K562 (cell line): Measurements from ENCODE around the gene ZCRB1. TPM values are rescaled to one million over a fixed set of nuclear protein-coding genes. Genes with fewer than 3 reads are reported as not detected.

Experiments
- ATAC-seq: fragments of 200-7000 bp; cut with Tn5 transposase; 3 replicates; pipeline ENCODE4 v1.9.1; 2020; ENCODE audit warnings: moderate library complexity
- BruUV-seq: library from RNA; stranded (reverse); fragments of 400-500 nt; replicated peaks from 2 replicates; lab custom pipeline; 2021; lab: Mats Ljungman, UMichigan
- CTCF ChIA-PET: fragments of 300-600 bp; formaldehyde crosslinking; extraction: SDS; loops from one replicate; lab custom pipeline; 2021; ENCODE audit warnings: low intra/inter-chr PET ratio; lab: Yijun Ruan, JAX
- POLR2A ChIA-PET: fragments of 300-600, 350-650 bp; sonication (Branson Sonifier 250); formaldehyde crosslinking; extraction: SDS; loops from one replicate; lab custom pipeline; 2021; ENCODE audit warnings: antibody characterized with exemption, inconsistent platforms; lab: Yijun Ruan, JAX
- DNase-seq, 4 experiments: peaks; one replicate each; pipeline versions ENCODE4 v3.0.0 to v3.0.0-alpha.2; 2011 to 2018; ENCODE audit warnings: low spot score in 3 of 4, mixed read lengths in 3 of 4; ENCODE audit errors: extremely low read depth in 1 of 4
- FAIRE-seq: peaks from 2 replicates; lab custom pipeline; 2011; peaks lifted over from hg19 to GRCh38; lab: Jason Lieb, UNC
- H2AFZ ChIP-seq: 2 replicates; pipeline ENCODE4 v1.6.0; 2011; ENCODE audit warnings: low read depth, low read length, control low read depth, inconsistent platforms
- H3K27ac ChIP-seq: fragments of 200-600 bp; 3 replicates; pipeline ENCODE4 v1.8.0; 2011; ENCODE audit warnings: low read depth, mild to moderate bottlenecking, control low read depth, inconsistent platforms, low read length, moderate library complexity, mixed read lengths; ENCODE audit errors: extremely low read depth
- H3K27me3 ChIP-seq, 2 experiments: fragments of 300-600 bp in 1 of 2; 2 replicates in 1 of 2; 3 replicates in 1 of 2; pipeline versions ENCODE4 v1.6.0 to v1.8.0; 2011; ENCODE audit warnings: inconsistent platforms in 2 of 2, low read length in 2 of 2, mild to moderate bottlenecking in 1 of 2, mixed read lengths in 1 of 2, moderate library complexity in 1 of 2; ENCODE audit not compliant: control insufficient read depth in 2 of 2, insufficient read depth in 2 of 2
- H3K36me3 ChIP-seq: fragments of 300-600 bp; 3 replicates; pipeline ENCODE4 v1.8.0; 2011; ENCODE audit warnings: mild to moderate bottlenecking, low read length, inconsistent platforms; ENCODE audit not compliant: control insufficient read depth, insufficient read depth
- H3K4me1 ChIP-seq, 2 experiments: fragments of 200-600 bp in 1 of 2; replicated peaks in 1 of 2; 2 replicates in 1 of 2; 3 replicates in 1 of 2; pipeline versions ENCODE4 v1.5.1 to v1.8.0; 2011; ENCODE audit warnings: inconsistent platforms in 2 of 2, low read length in 2 of 2, mild to moderate bottlenecking in 1 of 2, mixed read lengths in 1 of 2, moderate library complexity in 1 of 2; ENCODE audit not compliant: control insufficient read depth in 2 of 2, insufficient read depth in 2 of 2
- H3K4me2 ChIP-seq: 2 replicates; pipeline ENCODE4 v1.6.1; 2011; ENCODE audit warnings: low read length, control low read depth, inconsistent platforms, mixed read lengths; ENCODE audit not compliant: insufficient read depth
- H3K4me3 ChIP-seq: fragments of 200-600 bp; sonication (generic), shearing (Covaris generic); 2 replicates; pipeline ENCODE4 v1.5.1; 2016; ENCODE audit warnings: control low read depth, inconsistent platforms
- H3K79me2 ChIP-seq: fragments of 200-600 bp; 3 replicates; pipeline ENCODE4 v1.8.0; 2011; ENCODE audit warnings: low read length, inconsistent platforms; ENCODE audit not compliant: control insufficient read depth, insufficient read depth
- H3K9ac ChIP-seq, 2 experiments: 2 replicates each; pipeline versions ENCODE4 v1.6.0 to v1.6.1; 2011; ENCODE audit warnings: low read depth in 2 of 2, low read length in 2 of 2, control low read depth in 1 of 2, inconsistent platforms in 1 of 2, mild to moderate bottlenecking in 1 of 2, mixed read lengths in 1 of 2; ENCODE audit not compliant: insufficient read depth in 1 of 2
- H3K9me1 ChIP-seq: one replicate; pipeline ENCODE4 v1.6.0; 2011; ENCODE audit warnings: inconsistent platforms, mild to moderate bottlenecking, low read length, moderate library complexity; ENCODE audit not compliant: control insufficient read depth, insufficient read depth
- H3K9me3 ChIP-seq: replicated peaks from 2 replicates; pipeline ENCODE4 v1.5.1; 2011; ENCODE audit warnings: low read depth, low read length, inconsistent platforms; ENCODE audit not compliant: control insufficient read depth, insufficient read depth
- H4K20me1 ChIP-seq: replicated peaks from 2 replicates; pipeline ENCODE4 v1.6.1; 2011; ENCODE audit warnings: low read length, inconsistent platforms, mixed read lengths; ENCODE audit not compliant: control insufficient read depth, insufficient read depth
- EGR1 ChIP-seq: fragments of 450-650 bp; conservative IDR thresholded peaks from 2 replicates; pipeline ENCODE4 v1.6.1; 2017; ENCODE audit warnings: mild to moderate bottlenecking
- ZNF41 ChIP-seq: fragments of 250-450 bp; sonication (Bioruptor Pico); conservative IDR thresholded peaks from 2 replicates; pipeline ENCODE4 v1.4.0; 2020; ENCODE audit warnings: mild to moderate bottlenecking
- ZNF76 ChIP-seq: fragments of 250-450 bp; sonication (Bioruptor Pico); IDR thresholded peaks from 2 replicates; pipeline ENCODE4 v1.4.0; 2020; ENCODE audit warnings: mild to moderate bottlenecking, moderate library complexity, borderline replicate concordance
- WGBS: fragments of 100-300 bp; shearing (Covaris generic); methylation state at CpG from one replicate; pipeline ENCODE4 v1.1.6; 2016; ENCODE audit warnings: low coverage, mixed read lengths; ENCODE audit not compliant: insufficient coverage; ENCODE audit errors: missing lambda C conversion rate; 5-methylcytosine and 5-hydroxymethylcytosine counted together
- in situ Hi-C: fragments of 300-500 bp; cut with MboI; formaldehyde crosslinking; loops from 4 replicates; pipeline ENCODE4 v1.15.0; 2018; ENCODE audit warnings: inconsistent platforms, mixed read lengths
- intact Hi-C: fragments of 100-400 bp; cut with micrococcal nuclease; formaldehyde crosslinking; loops from 2 replicates; pipeline ENCODE4 v1.14.2; 2022
- polyA plus RNA-seq, 8 experiments: library from polyadenylated mRNA; depleted of rRNA in 4 of 8; stranded (reverse) in 5 of 8; unstranded in 3 of 8; fragments of >200 nt; fragmentation: Nextera tagmentation in 2 of 8; fragmentation: Illumina TruSeq in 1 of 8; extraction: Ambion mirVana in 2 of 8; extraction: Trizol in 1 of 8; gene quantifications; 2 replicates each; pipeline versions ENCODE4 v1.2.1 to v1.2.3, GENCODE V29; 2011 to 2014; ENCODE audit warnings: inconsistent platforms in 1 of 8, missing spikeins in 1 of 8
- total RNA-seq, 7 experiments: library from RNA; depleted of rRNA in 6 of 7; stranded (reverse); fragments of >200 nt in 6 of 7; fragmentation: Illumina TruSeq in 2 of 7; extraction: Trizol in 2 of 7; gene quantifications; 2 replicates each; pipeline versions ENCODE4 v1.2.1 to v1.2.3, GENCODE V29; 2011 to 2021; ENCODE audit warnings: low replicate concordance in 1 of 7
- TF ChIP-seq, protein P1 (sequence below): sonication (generic); formaldehyde crosslinking; IDR thresholded peaks from 2 replicates; pipeline ENCODE4 v1.8.0; 2022; ENCODE audit warnings: missing genetic modification reagents, mild to moderate bottlenecking, moderate library complexity, borderline replicate concordance
- TF ChIP-seq, protein P2 (sequence below): sonication (generic); formaldehyde crosslinking; IDR thresholded peaks from 2 replicates; pipeline ENCODE4 v1.8.1; 2022; ENCODE audit warnings: missing genetic modification reagents
- TF ChIP-seq, protein P3 (sequence below): sonication (generic); formaldehyde crosslinking; IDR thresholded peaks from 2 replicates; pipeline ENCODE4 v1.9.0; 2022; ENCODE audit warnings: mild to moderate bottlenecking, missing genetic modification reagents
- TF ChIP-seq, protein P4 (sequence below): fragments of 250-450 bp; sonication (Bioruptor Pico); IDR thresholded peaks from 2 replicates; pipeline ENCODE4 v1.4.0; 2020; ENCODE audit warnings: borderline replicate concordance

ZCRB1 gene
- total and polyA plus RNA-seq, 9 of the 15 experiments (the other 6 are each of a cell fraction or from before 2014, with no cell fraction given), result 36.0 to 102 (median 51.0) TPM

DNA sequence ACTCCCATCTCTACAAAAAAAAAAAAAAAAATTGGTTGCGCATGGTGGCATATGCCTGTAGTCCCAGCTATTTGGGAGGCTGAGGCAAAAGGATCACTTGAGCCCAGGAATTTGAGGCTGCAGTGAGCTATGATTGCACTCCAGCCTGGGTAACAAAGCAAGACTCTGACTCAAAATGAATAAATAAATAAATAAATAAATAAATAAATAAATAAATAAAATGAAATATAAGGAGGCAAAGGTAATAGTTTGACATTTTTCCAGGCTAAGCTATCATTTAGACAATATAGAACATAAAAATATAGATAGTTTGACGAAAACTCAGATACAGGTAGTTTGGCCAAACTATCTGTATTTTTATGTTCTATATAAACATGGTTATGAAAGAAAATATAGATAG lies 40.5 kb downstream of the ZCRB1 start:
- no peaks in the 10 kb centered on the region for H3K79me2 ChIP-seq
- no peak overlapping the region for H2AFZ ChIP-seq
- H4K20me1 ChIP-seq, result no peaks in the 10 kb centered on the region
- H3K4me2 ChIP-seq, result no peak overlapping the region
- H3K4me3 ChIP-seq, result no peak overlapping the region
- no peaks in the 10 kb centered on the region for H3K9me3 ChIP-seq
- ChIA-PET POLR2A (no interaction called here), CTCF (interaction anchor here (0.7 kb wide), 1 partner anchor 9 kb away, joined by 3 read pairs; no protein-coding TSS in a partner anchor)
- ATAC-seq, result no peak
- peaks cover 0 to 3% of the 10 kb centered on the region in 2 experiments; a peak in 2 of 5 replicates for H3K4me1 ChIP-seq
- BruUV-seq, result no TSS peak
- WGBS, result 37% methylated on average over 2 of the region's 2 CpGs
- no peak overlapping the region for H3K27ac ChIP-seq
- intact Hi-C loops, result no loop called here
- no peak for FAIRE-seq
- H3K9me1 ChIP-seq, result no peaks in the 10 kb centered on the region
- no peak for DNase-seq
- peaks cover 15 to 25% of the 10 kb centered on the region in 2 experiments; a peak in 4 of 5 replicates for H3K27me3 ChIP-seq
- H3K9ac ChIP-seq, result no peak overlapping the region
- TF ChIP-seq ZNF76 (no peak), ZNF41 (no peak), EGR1 (no peak)
- TF ChIP-seq, protein P1, sequence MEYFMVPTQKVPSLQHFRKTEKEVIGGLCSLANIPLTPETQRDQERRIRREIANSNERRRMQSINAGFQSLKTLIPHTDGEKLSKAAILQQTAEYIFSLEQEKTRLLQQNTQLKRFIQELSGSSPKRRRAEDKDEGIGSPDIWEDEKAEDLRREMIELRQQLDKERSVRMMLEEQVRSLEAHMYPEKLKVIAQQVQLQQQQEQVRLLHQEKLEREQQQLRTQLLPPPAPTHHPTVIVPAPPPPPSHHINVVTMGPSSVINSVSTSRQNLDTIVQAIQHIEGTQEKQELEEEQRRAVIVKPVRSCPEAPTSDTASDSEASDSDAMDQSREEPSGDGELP (CRISPR knock-in tag), result no peak
- TF ChIP-seq, protein P2, sequence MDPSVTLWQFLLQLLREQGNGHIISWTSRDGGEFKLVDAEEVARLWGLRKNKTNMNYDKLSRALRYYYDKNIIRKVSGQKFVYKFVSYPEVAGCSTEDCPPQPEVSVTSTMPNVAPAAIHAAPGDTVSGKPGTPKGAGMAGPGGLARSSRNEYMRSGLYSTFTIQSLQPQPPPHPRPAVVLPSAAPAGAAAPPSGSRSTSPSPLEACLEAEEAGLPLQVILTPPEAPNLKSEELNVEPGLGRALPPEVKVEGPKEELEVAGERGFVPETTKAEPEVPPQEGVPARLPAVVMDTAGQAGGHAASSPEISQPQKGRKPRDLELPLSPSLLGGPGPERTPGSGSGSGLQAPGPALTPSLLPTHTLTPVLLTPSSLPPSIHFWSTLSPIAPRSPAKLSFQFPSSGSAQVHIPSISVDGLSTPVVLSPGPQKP (CRISPR knock-in tag), result no peak
- TF ChIP-seq, protein P3, sequence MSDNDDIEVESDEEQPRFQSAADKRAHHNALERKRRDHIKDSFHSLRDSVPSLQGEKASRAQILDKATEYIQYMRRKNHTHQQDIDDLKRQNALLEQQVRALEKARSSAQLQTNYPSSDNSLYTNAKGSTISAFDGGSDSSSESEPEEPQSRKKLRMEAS (CRISPR knock-in tag), result no peak
- TF ChIP-seq, protein P4, sequence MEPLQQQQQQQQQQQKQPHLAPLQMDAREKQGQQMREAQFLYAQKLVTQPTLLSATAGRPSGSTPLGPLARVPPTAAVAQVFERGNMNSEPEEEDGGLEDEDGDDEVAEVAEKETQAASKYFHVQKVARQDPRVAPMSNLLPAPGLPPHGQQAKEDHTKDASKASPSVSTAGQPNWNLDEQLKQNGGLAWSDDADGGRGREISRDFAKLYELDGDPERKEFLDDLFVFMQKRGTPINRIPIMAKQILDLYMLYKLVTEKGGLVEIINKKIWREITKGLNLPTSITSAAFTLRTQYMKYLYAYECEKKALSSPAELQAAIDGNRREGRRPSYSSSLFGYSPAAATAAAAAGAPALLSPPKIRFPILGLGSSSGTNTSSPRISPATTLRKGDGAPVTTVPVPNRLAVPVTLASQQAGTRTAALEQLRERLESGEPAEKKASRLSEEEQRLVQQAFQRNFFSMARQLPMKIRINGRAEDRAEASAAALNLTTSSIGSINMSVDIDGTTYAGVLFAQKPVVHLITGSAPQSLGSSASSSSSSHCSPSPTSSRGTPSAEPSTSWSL (CRISPR knock-in tag), result no peak
- in situ Hi-C loops, result no loop called here
- H3K36me3 ChIP-seq, result no peaks in the 10 kb centered on the region
